ENCODE data around the gene SCART1. TPM values are rescaled to one million over a fixed set of nuclear protein-coding genes. Genes with fewer than 3 reads are reported as not detected.

SCART1 gene
- total and polyA plus RNA-seq, 10 of the 15 experiments (the other 5 are each of a cell fraction or from before 2014, with no cell fraction given), result 0.05 to 22.0 (median 0.58) TPM

GRCh38 chr10:133415752-133416151 lies 38.0 kb upstream of the SCART1 start:
- WGBS (ENCODE audit: insufficient coverage, insufficient replicate concordance, low lambda C conversion rate, missing lambda C conversion rate), result 95% methylated on average over 22 of the region's 25 CpGs
- RAD21 ChIA-PET (ENCODE audit: unreplicated experiment), result no interaction called here
- Histone ChIP-seq H3K9ac (ENCODE audit: control insufficient read depth, insufficient read depth, low read length) (no peak overlapping the region), H3K27me3 (replicated peaks in 1 of 2; ENCODE audit: control insufficient read depth in 2 of 2, insufficient read depth in 2 of 2, low read length in 1 of 2) (no peaks in the 10 kb centered on the region), H3K79me2 (ENCODE audit: control insufficient read depth, insufficient read depth, low read length) (no peaks in the 10 kb centered on the region), H3K36me3 (ENCODE audit: control insufficient read depth in 2 of 2, insufficient read depth in 2 of 2, low read length in 1 of 2) (peaks cover 13 to 23% of the 10 kb centered on the region in 2 experiments), H2AFZ (ENCODE audit: control insufficient read depth, low read depth, low read length) (no peak overlapping the region), H4K20me1 (ENCODE audit: control insufficient read depth, insufficient read depth) (no peaks in the 10 kb centered on the region), H3K4me3 (no peak overlapping the region), H3K4me2 (ENCODE audit: control insufficient read depth, insufficient read depth) (no peak overlapping the region), H3K9me3 (replicated peaks; ENCODE audit: control insufficient read depth, insufficient read depth, low read length) (peaks cover 12% of the 10 kb centered on the region; the same call in 2 of the 3 replicates), H3K27ac (ENCODE audit: control insufficient read depth, insufficient read depth) (no peak overlapping the region), H3K4me1 (ENCODE audit: control insufficient read depth, insufficient read depth, low read length) (no peaks in the 10 kb centered on the region)
- POLR2A ChIA-PET, result interaction anchor here (0.6 kb wide), 1 partner anchor 26 kb away, joined by 4 read pairs; no protein-coding TSS in a partner anchor
- in situ Hi-C loops (cut with MboI) (no loop called here), intact Hi-C loops (cut with micrococcal nuclease; ENCODE audit: unreplicated experiment) (no loop called here)
- CTCF ChIA-PET, result no interaction called here
- peak; percentile 60 for TF ChIP-seq POLR2A (IDR thresholded peaks at IDR 0.05; ENCODE audit: low read depth, low read length)
- no peak for TF ChIP-seq CTCF (IDR thresholded peaks at IDR 0.05 in 2 of 3, conservative IDR thresholded peaks at IDR 0.05 in 1 of 3; ENCODE audit: control insufficient read depth in 2 of 3, extremely low read depth in 1 of 3, insufficient read depth in 1 of 3, low read depth in 3 of 3, low read length in 3 of 3)
- SMC1A ChIA-PET (ENCODE audit: uncharacterized antibody, unreplicated experiment), result no interaction called here
- BruUV-seq (replicated peaks), result no TSS peak
- DNase-seq (ENCODE audit: low read depth, low spot score) (no peak), FAIRE-seq (no peak), ATAC-seq (no peak)

GRCh38 chr10:133418289-133418993 lies 35.3 kb upstream of the SCART1 start:
- H4K20me1 ChIP-seq (ENCODE audit: control insufficient read depth, insufficient read depth), result no peaks in the 10 kb centered on the region
- H3K9ac ChIP-seq (ENCODE audit: control insufficient read depth, insufficient read depth, low read length), result no peak overlapping the region
- CTCF ChIA-PET, result interaction anchor here (0.9 kb wide), 1 partner anchor 88 kb away, joined by 3 read pairs; no protein-coding TSS in a partner anchor
- no TSS peak for BruUV-seq (replicated peaks)
- no peaks in the 10 kb centered on the region for H3K4me1 ChIP-seq (ENCODE audit: control insufficient read depth, insufficient read depth, low read length)
- TF ChIP-seq ZBTB33 (IDR thresholded peaks at IDR 0.05), result no peak
- TF ChIP-seq POLR2A (IDR thresholded peaks at IDR 0.05; ENCODE audit: low read depth, low read length), result peak; percentile 61; the same call in 1 of the 2 replicates
- intact Hi-C loops (cut with micrococcal nuclease; ENCODE audit: unreplicated experiment), result no loop called here
- FAIRE-seq, result no peak
- no peak overlapping the region for H3K4me3 ChIP-seq
- no peak overlapping the region for H3K4me2 ChIP-seq (ENCODE audit: control insufficient read depth, insufficient read depth)
- RAD21 ChIA-PET (ENCODE audit: unreplicated experiment), result no interaction called here
- no peak overlapping the region for H3K27ac ChIP-seq (ENCODE audit: control insufficient read depth, insufficient read depth)
- SMC1A ChIA-PET (ENCODE audit: uncharacterized antibody, unreplicated experiment), result no interaction called here
- H2AFZ ChIP-seq (ENCODE audit: control insufficient read depth, low read depth, low read length), result no peak overlapping the region
- no peaks in the 10 kb centered on the region for H3K79me2 ChIP-seq (ENCODE audit: control insufficient read depth, insufficient read depth, low read length)
- H3K27me3 ChIP-seq (replicated peaks in 1 of 2; ENCODE audit: control insufficient read depth in 2 of 2, insufficient read depth in 2 of 2, low read length in 1 of 2), result no peaks in the 10 kb centered on the region
- DNase-seq (ENCODE audit: low read depth, low spot score), result no peak
- POLR2A ChIA-PET, result interaction anchor here (1.2 kb wide), 1 partner anchor 32 kb away, joined by 4 read pairs; no protein-coding TSS in a partner anchor
- H3K9me3 ChIP-seq (replicated peaks; ENCODE audit: control insufficient read depth, insufficient read depth, low read length), result no peaks in the 10 kb centered on the region; the same call in 2 of the 3 replicates
- 97% methylated on average over 14 of the region's 14 CpGs for WGBS (ENCODE audit: insufficient coverage, insufficient replicate concordance, low lambda C conversion rate, missing lambda C conversion rate)
- in situ Hi-C loops (cut with MboI), result no loop called here
- ATAC-seq, result no peak
- H3K36me3 ChIP-seq (ENCODE audit: control insufficient read depth in 2 of 2, insufficient read depth in 2 of 2, low read length in 1 of 2), result peaks cover 7 to 17% of the 10 kb centered on the region in 2 experiments
